HUES6 (cell line): ENCODE data around the gene LRRC7.
"Not testable (repeated sequence)": the region's sequence is repeated elsewhere in the genome, so short reads cannot be mapped to it uniquely, and the experiment has no call there.

Source experiments
- H3K27ac ChIP-seq: 2 replicates; pipeline ENCODE4 v1.7.0; 2013; ENCODE audit warnings: low read depth, mild to moderate bottlenecking, low read length, inconsistent platforms
- H3K27me3 ChIP-seq: 2 replicates; pipeline ENCODE4 v1.6.1; 2013; ENCODE audit warnings: low read length; ENCODE audit not compliant: control insufficient read depth, insufficient read depth
- H3K36me3 ChIP-seq: 2 replicates; pipeline ENCODE4 v1.6.1; 2013; ENCODE audit warnings: low read length; ENCODE audit not compliant: control insufficient read depth, insufficient read depth
- H3K4me1 ChIP-seq: 2 replicates; pipeline ENCODE4 v1.6.1; 2013; ENCODE audit warnings: low read length; ENCODE audit not compliant: control insufficient read depth, insufficient read depth
- H3K4me3 ChIP-seq: 2 replicates; pipeline ENCODE4 v1.5.1; 2013; ENCODE audit warnings: low read depth, low read length
- H3K9ac ChIP-seq: one replicate; pipeline ENCODE4 v1.6.1; 2013; ENCODE audit warnings: mild to moderate bottlenecking, low read length
- H3K9me3 ChIP-seq: 2 replicates; pipeline ENCODE4 v1.6.1; 2013; ENCODE audit warnings: low read depth, low read length; ENCODE audit not compliant: control insufficient read depth, insufficient read depth

Gene LRRC7

DNA sequence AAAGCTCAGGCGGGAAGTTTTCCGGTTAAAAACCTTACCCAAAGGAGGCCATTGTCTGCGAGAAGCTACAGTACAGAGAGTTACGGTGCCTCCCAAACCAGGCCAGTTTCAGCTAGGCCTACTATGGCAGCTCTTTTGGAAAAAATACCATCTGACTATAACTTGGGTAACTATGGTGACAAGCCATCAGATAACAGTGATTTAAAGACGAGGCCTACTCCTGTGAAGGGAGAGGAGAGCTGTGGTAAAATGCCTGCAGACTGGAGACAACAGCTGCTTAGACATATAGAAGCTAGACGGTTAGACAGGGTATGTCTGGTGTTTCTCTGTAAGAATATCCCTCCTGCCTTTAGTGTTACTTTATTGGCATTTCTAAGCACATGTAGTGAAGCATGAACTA lies 471.8 kb downstream of the LRRC7 start:
- no peak overlapping the region for H3K27ac ChIP-seq
- H3K27me3 ChIP-seq, result no peaks in the 10 kb centered on the region
- no peaks in the 10 kb centered on the region for H3K36me3 ChIP-seq
- H3K9ac ChIP-seq, result no peak overlapping the region
- H3K9me3 ChIP-seq, result no peaks in the 10 kb centered on the region
- H3K4me3 ChIP-seq, result no peak overlapping the region
- H3K4me1 ChIP-seq, result peaks cover 5% of the 10 kb centered on the region; the same call in 1 of the 2 replicates

DNA sequence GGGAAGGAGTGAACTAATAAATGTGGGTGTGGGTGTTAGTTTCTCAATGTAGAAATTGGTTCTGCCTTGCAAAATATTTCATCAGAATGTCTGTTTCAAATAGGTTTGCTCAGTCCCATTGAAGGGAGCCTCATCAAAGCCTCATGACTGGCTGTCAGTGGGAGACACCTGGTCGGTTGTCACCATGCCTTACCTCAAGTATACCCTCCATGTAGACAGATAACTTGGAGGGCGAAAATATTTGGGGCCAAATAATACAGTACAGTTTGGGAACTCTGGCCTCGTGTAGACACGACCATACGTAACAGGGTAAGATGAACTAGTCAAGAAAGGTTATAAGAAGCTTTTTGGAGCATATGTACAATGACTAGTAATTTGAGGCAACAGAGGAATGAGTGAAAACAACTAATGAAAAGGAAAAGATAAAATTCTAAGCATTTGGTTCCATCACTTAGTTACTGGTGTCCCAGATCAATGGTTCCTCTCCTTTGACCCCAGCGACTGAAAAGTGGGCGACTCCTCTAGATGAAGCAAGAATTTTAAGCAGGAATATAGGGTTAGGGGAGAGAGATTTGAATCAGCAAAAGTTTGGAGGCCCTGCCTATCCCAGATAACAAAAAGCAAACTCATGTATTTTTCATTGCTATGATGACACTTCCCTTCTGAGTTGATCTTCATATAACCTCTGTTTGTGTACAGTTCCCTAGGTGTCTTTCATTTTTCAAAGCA lies 473.8 kb downstream of the LRRC7 start:
- peaks cover 5% of the 10 kb centered on the region; the same call in 1 of the 2 replicates for H3K4me1 ChIP-seq
- H3K36me3 ChIP-seq, result no peaks in the 10 kb centered on the region
- H3K27ac ChIP-seq, result no peak overlapping the region
- no peaks in the 10 kb centered on the region for H3K9me3 ChIP-seq
- no peak overlapping the region for H3K4me3 ChIP-seq
- no peak overlapping the region for H3K9ac ChIP-seq
- no peaks in the 10 kb centered on the region for H3K27me3 ChIP-seq

DNA sequence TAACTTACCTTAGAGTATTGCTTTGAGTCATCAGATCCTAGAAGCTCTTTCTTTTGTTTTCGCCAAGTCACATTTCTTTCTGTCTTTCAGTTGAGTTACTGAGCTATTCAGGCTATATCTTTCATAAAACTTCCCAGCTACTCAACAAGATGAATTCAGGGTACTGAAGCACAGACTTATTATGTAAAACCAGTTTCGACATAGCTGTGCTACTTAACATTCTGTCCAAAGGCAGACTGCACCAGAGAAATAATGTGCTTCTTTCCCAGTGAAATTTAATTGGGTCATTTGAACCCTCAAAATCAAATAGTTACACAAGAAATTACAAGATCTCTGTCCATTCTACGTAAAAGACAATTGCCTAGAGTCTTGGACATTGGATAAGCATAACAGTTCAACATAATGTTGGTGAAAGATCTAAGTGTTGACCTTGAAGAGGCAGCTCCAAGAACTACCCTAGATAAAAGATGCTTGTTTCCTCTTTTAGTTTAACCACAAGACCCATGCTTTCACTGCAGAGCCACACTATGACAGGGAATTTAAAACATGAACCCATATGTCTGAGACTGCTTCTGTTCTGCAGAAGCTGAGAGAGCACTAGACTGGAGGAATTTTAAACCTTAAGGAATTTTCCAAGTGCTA lies 474.5 kb downstream of the LRRC7 start:
- no peaks in the 10 kb centered on the region for H3K9me3 ChIP-seq
- H3K9ac ChIP-seq, result no peak overlapping the region
- H3K4me1 ChIP-seq, result peaks cover 5% of the 10 kb centered on the region; the same call in 1 of the 2 replicates
- no peaks in the 10 kb centered on the region for H3K36me3 ChIP-seq
- H3K27me3 ChIP-seq, result no peaks in the 10 kb centered on the region
- no peak overlapping the region for H3K27ac ChIP-seq
- H3K4me3 ChIP-seq, result no peak overlapping the region

DNA sequence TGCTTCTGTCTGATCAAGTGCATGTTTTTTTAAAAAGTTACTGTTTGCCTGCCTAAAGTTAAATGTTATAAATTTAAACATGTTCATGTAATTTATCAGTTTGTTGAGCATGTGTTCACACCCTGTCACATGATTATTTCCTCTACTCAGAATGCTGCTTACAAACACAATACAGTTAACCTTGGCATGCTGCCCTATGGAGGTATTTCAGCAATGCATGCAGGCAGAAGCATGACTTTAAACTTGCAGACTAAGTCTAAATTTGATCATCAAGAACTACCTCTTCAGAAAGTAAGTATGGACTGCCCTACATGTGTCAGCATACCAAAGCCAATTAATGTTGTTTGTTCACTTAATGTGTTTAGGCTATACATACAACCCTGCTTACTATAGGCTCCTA lies 476.1 kb downstream of the LRRC7 start:
- Histone ChIP-seq H3K9ac (no peak overlapping the region), H3K27ac (no peak overlapping the region), H3K27me3 (no peaks in the 10 kb centered on the region), H3K9me3 (no peaks in the 10 kb centered on the region), H3K4me1 (no peaks in the 10 kb centered on the region), H3K36me3 (no peaks in the 10 kb centered on the region), H3K4me3 (no peak overlapping the region)

DNA sequence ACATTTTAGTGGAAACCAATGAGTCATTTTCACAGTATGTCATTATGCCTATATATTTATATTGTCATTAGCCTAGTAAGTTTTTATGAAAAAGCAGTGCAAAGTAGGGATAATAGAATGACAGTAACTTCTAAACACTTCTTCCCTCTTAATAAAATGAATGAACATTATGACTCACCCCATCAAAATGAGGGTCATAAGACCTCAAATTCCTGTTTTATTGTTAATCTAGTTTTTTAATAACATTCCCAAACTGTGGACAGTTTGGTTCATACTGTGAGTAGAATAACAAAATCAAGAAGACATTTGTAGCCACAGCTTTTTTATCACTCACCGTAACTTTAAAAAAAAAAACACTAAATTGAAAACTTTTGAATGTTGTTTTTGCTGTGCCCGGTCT lies 477.1 kb downstream of the LRRC7 start:
- H3K27me3 ChIP-seq, result no peaks in the 10 kb centered on the region
- no peaks in the 10 kb centered on the region for H3K9me3 ChIP-seq
- H3K4me1 ChIP-seq, result no peaks in the 10 kb centered on the region
- H3K9ac ChIP-seq, result no peak overlapping the region
- no peak overlapping the region for H3K4me3 ChIP-seq
- no peak overlapping the region for H3K27ac ChIP-seq
- no peaks in the 10 kb centered on the region for H3K36me3 ChIP-seq

DNA sequence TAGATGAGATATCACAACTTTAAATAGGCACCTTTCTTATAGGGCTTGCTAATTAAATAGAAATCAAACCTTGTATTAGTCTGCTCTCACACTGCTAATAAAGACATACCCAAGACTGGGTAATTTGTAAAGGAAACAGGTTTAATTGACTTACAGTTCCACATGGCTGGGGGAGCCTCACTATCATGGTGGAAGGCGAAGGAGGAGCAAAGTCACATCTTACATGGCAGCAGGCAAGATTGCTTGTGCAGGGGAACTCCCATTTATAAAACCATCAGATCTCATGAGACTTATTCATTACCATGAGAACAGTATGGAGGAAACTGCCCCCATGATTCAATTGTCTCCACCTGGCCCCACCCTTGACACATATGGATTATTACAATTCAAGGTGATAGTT lies 477.9 kb downstream of the LRRC7 start:
- not testable (repeated sequence) for H3K27ac ChIP-seq, H3K9ac ChIP-seq, H3K9me3 ChIP-seq, H3K4me1 ChIP-seq, H3K27me3 ChIP-seq, H3K36me3 ChIP-seq, H3K4me3 ChIP-seq

DNA sequence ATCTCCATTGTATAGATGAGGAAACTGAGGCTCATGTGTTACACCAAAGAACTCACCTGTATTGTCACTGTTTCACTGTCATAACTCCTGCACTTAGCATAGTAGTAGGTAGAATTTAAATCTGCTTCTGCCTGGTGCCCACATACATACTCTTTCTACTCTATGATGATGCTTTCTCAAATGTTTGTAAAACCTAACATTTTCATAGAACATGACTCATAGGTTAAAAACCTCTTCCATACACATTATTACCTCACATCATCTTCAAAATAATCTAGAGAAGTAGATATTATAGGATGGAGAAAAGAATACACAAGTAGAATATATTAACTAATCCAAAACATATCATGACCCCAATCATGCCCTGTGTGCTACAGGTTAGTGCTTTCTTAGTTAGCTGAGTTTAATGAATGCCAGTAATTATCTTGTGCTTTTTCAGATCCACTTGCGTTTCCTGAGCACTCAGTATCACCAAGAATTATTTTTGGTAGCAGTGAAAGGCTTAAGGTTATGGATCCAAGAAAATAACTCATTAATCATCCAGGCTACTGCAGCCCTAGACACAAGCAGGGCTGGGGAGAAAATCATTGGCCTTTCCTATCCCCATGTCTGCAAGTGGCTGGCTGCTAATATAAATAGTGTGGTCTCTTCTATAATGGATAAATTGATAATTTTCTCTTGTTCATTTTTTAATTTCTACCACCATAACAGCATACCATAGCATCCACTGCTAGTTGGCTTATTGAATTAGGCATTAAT lies 480.8 kb downstream of the LRRC7 start:
- H3K36me3 ChIP-seq, result no peaks in the 10 kb centered on the region
- H3K27me3 ChIP-seq, result no peaks in the 10 kb centered on the region
- no peaks in the 10 kb centered on the region for H3K9me3 ChIP-seq
- H3K27ac ChIP-seq, result no peak overlapping the region
- H3K4me3 ChIP-seq, result no peak overlapping the region
- H3K9ac ChIP-seq, result no peak overlapping the region
- H3K4me1 ChIP-seq, result no peaks in the 10 kb centered on the region

DNA sequence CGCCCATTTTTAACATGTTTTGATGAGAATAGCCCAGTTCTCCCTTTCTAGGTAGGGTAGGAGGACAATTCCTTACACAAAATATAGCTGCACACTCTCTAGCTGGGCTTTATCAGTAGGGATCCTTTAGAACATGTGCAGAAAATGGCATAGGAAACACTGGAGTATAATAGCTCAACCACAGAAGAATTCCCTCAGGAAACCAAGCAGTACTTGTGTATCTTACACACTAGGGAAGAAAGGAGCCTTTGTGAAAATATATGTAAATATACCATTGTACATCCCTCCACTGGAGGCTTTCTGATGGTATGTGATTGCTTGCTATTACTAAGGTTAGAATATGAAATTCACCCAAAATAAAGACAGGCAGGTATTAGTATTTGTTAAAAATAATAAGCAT lies 484.2 kb downstream of the LRRC7 start:
- no peak overlapping the region for H3K9ac ChIP-seq
- H3K4me3 ChIP-seq, result no peak overlapping the region

DNA sequence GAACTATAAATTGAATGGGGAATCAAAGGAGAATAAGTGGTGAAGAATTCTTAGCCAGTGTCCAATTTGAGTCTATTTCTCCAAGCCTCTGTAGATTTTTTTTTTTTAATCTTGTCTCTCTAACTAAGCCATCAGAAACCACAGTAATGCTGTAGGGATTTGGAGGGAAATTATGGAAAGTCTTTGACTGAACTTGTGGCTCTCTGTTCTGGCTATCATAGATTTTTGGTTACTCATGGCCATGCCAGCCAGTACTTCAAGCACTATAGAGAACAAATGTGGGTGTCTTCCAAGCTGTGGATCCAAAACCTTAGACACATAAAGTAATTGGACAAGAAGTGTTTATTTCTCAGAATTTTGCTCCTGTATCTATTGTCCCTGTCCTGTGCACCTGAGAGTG lies 489.8 kb downstream of the LRRC7 start:
- no peak overlapping the region for H3K9ac ChIP-seq
- H3K27me3 ChIP-seq, result no peaks in the 10 kb centered on the region
- H3K4me1 ChIP-seq, result no peaks in the 10 kb centered on the region
- H3K9me3 ChIP-seq, result no peaks in the 10 kb centered on the region
- no peak overlapping the region for H3K27ac ChIP-seq
- no peak overlapping the region for H3K4me3 ChIP-seq
- H3K36me3 ChIP-seq, result no peaks in the 10 kb centered on the region

More for the DNA sequence above, 484.2 kb downstream of the LRRC7 start:
- no peak overlapping the region for H3K27ac ChIP-seq
- H3K4me1 ChIP-seq, result no peaks in the 10 kb centered on the region
- no peaks in the 10 kb centered on the region for H3K27me3 ChIP-seq
- no peaks in the 10 kb centered on the region for H3K9me3 ChIP-seq
- no peaks in the 10 kb centered on the region for H3K36me3 ChIP-seq

DNA sequence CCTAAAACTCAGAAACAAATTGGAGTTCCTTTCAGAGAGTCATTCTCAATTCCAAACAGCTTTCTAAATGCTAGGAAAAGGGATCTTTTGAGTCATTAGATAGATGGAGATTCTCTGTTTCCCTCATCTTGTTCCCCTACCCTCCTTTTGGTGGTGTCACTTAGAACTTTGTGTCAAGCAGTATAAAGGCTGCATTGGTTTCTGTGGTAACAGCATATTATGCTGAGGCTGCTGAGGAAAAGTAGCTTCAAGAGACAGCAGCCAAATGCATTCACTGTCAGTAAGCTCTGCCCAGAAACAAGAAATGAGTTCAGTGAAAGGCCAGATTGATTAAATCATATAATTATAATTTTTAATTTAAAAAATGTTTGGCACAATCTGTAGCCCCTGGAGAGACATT lies 493.5 kb downstream of the LRRC7 start:
- Histone ChIP-seq H3K9me3 (no peaks in the 10 kb centered on the region), H3K4me3 (no peak overlapping the region), H3K27me3 (no peaks in the 10 kb centered on the region), H3K4me1 (no peaks in the 10 kb centered on the region), H3K9ac (no peak overlapping the region), H3K36me3 (no peaks in the 10 kb centered on the region), H3K27ac (no peak overlapping the region)

DNA sequence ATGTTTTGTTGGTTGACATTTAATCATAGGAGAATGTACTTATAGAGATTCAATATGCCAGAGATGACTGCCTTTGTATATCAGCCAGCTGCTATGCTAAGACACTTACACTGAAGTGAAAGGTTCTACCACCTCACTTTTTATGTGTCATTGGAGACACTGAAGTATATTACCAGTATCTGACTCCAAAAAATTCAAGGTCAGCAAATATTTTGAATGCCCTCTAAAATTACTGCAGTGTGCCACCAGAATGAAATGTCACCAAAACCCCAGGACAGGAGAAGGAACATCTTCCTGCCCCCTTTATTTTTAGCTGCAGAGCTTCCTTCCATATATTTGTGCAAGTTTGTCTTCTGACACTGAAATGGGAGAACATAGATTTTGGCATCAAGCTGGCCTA lies 496.1 kb downstream of the LRRC7 start:
- Histone ChIP-seq H3K27me3 (no peaks in the 10 kb centered on the region), H3K9me3 (no peaks in the 10 kb centered on the region), H3K4me3 (no peak overlapping the region), H3K36me3 (no peaks in the 10 kb centered on the region), H3K4me1 (no peaks in the 10 kb centered on the region), H3K9ac (no peak overlapping the region), H3K27ac (no peak overlapping the region)
